Measurements from ENCODE around the gene TMEM119.

The TMEM119 gene

GRCh38 chr12:108602209-108602705 lies 4.4 kb upstream of the TMEM119 start:
- H3K27ac ChIP-seq, result no peak overlapping the region

DNA sequence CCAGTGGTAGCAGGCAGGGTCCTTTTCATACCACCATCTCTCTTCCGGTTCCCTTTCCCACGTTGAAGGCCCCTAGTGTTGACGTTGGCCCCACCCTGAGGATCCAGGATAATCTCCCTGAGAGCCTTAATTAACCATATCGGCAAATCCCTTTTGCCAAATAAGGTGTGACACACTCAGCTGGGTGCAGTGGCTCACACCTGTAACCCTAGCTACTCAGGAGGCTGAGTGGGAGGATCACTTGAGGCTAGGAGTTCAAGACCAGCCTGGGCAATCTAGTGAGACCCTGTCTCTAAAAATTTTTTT lies 2.8 kb upstream of the TMEM119 start:
- TF ChIP-seq, protein P1, sequence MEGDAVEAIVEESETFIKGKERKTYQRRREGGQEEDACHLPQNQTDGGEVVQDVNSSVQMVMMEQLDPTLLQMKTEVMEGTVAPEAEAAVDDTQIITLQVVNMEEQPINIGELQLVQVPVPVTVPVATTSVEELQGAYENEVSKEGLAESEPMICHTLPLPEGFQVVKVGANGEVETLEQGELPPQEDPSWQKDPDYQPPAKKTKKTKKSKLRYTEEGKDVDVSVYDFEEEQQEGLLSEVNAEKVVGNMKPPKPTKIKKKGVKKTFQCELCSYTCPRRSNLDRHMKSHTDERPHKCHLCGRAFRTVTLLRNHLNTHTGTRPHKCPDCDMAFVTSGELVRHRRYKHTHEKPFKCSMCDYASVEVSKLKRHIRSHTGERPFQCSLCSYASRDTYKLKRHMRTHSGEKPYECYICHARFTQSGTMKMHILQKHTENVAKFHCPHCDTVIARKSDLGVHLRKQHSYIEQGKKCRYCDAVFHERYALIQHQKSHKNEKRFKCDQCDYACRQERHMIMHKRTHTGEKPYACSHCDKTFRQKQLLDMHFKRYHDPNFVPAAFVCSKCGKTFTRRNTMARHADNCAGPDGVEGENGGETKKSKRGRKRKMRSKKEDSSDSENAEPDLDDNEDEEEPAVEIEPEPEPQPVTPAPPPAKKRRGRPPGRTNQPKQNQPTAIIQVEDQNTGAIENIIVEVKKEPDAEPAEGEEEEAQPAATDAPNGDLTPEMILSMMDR (conservative IDR thresholded peaks at IDR 0.05), result no peak
- no peak for TF ChIP-seq ZFX (IDR thresholded peaks at IDR 0.05)
- H3K27ac ChIP-seq, result no peak overlapping the region

More at GRCh38 chr12:108602209-108602705, 4.4 kb upstream of the TMEM119 start:
- TF ChIP-seq, protein P1 (conservative IDR thresholded peaks at IDR 0.05), result no peak
- no peak for TF ChIP-seq ZFX (IDR thresholded peaks at IDR 0.05)

DNA sequence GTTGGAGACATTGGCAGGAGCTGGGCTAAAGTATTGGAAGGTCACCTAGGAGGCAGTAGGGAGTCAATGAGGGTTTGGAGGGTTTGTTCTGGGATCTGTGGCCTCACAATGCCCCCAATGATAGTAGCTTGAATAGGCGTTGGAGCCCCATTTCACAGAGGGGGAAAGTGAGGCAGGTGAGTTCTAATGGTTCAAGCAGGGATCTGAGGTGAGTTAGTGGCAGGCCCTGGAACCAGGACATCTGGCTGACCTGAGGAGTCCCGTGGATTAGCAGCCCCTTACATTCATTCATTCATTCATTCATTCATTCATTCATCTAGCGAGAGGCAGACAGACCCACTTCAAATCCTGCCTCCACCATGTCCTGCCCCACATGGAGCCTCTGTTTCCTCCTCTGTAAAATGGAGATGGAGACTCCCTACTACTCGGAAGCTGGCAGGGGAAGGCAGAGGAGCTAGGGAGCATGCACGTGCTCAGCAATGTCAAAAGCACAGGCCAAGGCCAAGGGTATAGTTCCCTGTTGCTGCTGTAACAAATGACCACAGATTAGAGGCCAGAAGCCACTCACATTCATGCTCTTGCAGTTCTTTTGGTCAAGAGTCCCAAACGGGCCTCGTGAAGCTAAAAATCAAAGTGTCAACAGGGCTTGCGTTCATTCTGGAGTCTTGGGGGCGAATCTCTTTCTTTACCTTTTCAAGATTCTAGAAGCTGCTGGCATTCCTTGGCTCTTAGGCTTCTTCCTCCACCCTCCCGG lies 2.2 kb upstream of the TMEM119 start:
- no peak overlapping the region for H3K27ac ChIP-seq
- TF ChIP-seq ZFX (IDR thresholded peaks at IDR 0.05), result no peak
- TF ChIP-seq, protein P1 (conservative IDR thresholded peaks at IDR 0.05), result no peak

DNA sequence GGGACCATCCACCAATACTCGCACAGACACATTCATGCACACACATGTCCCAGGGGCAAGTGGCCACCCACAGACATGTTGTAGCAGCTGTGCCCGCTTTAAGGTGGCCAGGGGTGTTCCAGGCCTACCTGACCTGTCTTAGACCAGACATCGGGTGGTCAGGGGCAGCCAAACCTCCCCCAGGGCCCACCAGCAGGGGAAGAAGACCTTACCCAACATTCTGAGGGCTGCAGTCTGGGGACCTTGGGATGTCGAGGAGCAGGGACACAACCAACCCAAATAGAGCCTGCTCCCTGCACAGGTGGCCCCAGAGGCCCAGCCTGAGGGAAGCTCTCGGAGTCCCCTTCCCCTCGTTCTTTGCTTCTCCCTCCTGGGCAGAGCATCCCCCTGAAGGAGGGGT lies 1.7 kb upstream of the TMEM119 start:
- TF ChIP-seq, protein P1 (conservative IDR thresholded peaks at IDR 0.05), result no peak
- TF ChIP-seq ZFX (IDR thresholded peaks at IDR 0.05), result no peak
- no peak overlapping the region for H3K27ac ChIP-seq

- no peak for TF ChIP-seq ZFX (IDR thresholded peaks at IDR 0.05)
- TF ChIP-seq, protein P1 (conservative IDR thresholded peaks at IDR 0.05), result no peak
- no peak overlapping the region for H3K27ac ChIP-seq
Observed at GRCh38 chr12:108598553-108599250, 818 bp upstream of the TMEM119 start.

DNA sequence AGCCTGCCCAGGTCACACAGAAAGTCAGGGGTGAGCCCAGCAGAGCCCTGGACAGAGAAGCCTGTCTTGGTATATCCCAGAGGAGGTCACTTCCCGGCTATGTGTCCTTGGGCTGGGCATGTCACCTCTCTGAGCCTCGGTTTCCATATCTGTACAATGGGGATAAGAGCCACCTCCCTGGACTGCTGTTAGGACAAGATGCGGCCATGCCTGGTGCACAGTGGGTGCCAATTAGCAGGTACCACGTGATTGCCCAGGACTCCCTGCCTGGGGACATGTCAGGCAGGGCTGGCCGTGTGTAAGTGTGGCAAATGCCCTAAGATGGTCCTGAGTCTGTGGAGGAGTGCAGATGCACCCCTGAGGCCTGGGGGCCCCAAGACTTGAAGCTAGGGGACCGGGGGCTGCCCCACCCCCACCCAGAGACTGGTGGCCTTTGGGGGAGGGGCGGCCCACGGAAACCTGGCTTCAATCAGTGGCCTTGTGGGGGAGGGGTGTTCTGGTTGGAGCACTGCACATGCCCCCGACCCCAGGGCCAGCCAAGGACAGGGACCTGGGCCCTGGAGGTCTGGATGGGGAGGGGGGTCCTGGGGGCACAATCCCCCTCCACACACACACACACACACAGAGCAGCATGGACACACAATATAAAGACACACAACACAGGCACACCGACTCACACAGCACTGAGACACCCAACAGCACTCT lies 878 bp downstream of the TMEM119 start:
- TF ChIP-seq, protein P1 (conservative IDR thresholded peaks at IDR 0.05), result no peak
- no peak overlapping the region for H3K27ac ChIP-seq
